ENCODE results near the gene MUC15. TPM values are rescaled to one million over a fixed set of nuclear protein-coding genes. Genes with fewer than 3 reads are reported as not detected.

MUC15 gene, protein sequence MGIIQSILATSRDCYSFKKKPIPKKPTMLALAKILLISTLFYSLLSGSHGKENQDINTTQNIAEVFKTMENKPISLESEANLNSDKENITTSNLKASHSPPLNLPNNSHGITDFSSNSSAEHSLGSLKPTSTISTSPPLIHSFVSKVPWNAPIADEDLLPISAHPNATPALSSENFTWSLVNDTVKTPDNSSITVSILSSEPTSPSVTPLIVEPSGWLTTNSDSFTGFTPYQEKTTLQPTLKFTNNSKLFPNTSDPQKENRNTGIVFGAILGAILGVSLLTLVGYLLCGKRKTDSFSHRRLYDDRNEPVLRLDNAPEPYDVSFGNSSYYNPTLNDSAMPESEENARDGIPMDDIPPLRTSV
- not detected for total RNA-seq

DNA sequence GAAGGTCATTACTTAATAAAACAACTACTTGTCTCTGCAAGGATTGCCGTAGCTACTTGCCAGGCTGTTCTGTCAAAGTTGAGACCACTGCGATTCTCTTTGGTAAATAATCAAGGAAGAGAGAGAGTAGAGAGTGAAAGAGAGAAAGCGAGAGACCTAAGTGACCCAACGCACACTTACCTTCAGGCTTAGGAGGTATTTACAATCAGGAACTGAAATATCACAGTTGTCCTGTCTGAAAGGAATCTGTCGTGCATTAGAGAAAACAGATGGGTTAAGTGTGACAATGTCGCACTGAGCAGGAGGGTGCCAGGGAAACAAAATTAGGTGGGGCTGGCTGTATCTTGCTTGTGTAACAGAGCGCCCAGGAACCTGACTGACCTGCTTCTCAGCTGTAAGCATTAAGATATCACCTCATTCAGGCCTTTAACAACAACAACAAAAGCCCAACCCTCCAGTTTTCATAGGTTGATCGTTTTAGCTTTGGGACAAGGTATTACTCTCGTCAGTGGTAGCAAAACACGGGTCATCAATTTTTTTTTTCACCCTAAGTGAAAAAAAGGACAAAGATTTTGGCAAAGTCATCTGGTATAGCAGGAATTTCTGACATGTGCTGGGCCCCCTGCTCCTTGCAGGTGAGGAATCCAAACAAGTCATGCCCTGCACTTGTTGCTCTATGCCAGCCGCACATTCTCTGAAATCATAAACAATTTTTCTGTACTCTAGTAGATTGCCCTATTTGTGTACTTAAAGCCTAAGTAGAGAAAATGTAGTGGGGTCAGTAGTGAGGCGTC, at the start of gene MUC15:
TSS of gene MUC15 (minus strand) at position 403 of the 794 bp plus-strand sequence. CDS start 5,169 bp downstream, outside the sequence.
- Histone ChIP-seq H3K4me3 (ENCODE audit: low read length in 3 of 3) (no peak within 1 kb of the TSS), H3K36me3 (ENCODE audit: control insufficient read depth in 3 of 3, insufficient read depth in 3 of 3, low read length in 3 of 3) (no peaks in the 10 kb centered on the region), H3K27me3 (ENCODE audit: control insufficient read depth in 3 of 3, insufficient read depth in 3 of 3, low read length in 3 of 3) (no peaks in the 10 kb centered on the region), H3K4me1 (ENCODE audit: control insufficient read depth in 3 of 3, insufficient read depth in 3 of 3, low read length in 3 of 3) (no peaks in the 10 kb centered on the region), H3K9me3 (ENCODE audit: control insufficient read depth in 3 of 3, low read length in 3 of 3) (no peaks in the 10 kb centered on the region), H3K9ac (ENCODE audit: low read depth in 1 of 3, low read length in 3 of 3) (no peak within 1 kb of the TSS), H3K27ac (ENCODE audit: low read depth, low read length) (no peak within 1 kb of the TSS)

DNA sequence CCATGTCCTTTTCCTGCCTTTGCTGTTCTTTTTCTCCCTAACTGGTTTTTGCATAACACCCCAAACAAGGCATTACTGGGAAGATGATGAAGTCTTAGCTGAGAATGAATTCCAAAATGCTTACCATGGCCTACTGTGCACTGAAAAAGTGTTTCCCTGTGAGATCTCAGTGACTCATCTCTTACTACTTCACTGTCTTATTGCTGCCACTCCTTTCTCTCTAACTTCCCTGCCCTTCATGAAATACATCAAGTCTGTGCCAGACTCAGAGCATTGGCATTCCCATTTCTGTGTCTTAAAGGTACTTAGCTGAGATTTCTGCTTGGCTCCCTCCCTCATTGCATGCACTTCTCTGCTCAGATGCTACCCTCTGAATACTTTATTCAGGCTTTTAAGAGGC, 49.1 kb upstream of the MUC15 start:
- no peak overlapping the region for H3K27ac ChIP-seq (ENCODE audit: low read depth, low read length)
- H3K4me3 ChIP-seq (ENCODE audit: low read length in 3 of 3), result no peak overlapping the region
- no peaks in the 10 kb centered on the region for H3K9me3 ChIP-seq (ENCODE audit: control insufficient read depth in 3 of 3, low read length in 3 of 3)
- no peaks in the 10 kb centered on the region for H3K27me3 ChIP-seq (ENCODE audit: control insufficient read depth in 3 of 3, insufficient read depth in 3 of 3, low read length in 3 of 3)
- no peak overlapping the region for H3K9ac ChIP-seq (ENCODE audit: low read depth in 1 of 3, low read length in 3 of 3)
- no peaks in the 10 kb centered on the region for H3K36me3 ChIP-seq (ENCODE audit: control insufficient read depth in 3 of 3, insufficient read depth in 3 of 3, low read length in 3 of 3)
- no peaks in the 10 kb centered on the region for H3K4me1 ChIP-seq (ENCODE audit: control insufficient read depth in 3 of 3, insufficient read depth in 3 of 3, low read length in 3 of 3)

DNA sequence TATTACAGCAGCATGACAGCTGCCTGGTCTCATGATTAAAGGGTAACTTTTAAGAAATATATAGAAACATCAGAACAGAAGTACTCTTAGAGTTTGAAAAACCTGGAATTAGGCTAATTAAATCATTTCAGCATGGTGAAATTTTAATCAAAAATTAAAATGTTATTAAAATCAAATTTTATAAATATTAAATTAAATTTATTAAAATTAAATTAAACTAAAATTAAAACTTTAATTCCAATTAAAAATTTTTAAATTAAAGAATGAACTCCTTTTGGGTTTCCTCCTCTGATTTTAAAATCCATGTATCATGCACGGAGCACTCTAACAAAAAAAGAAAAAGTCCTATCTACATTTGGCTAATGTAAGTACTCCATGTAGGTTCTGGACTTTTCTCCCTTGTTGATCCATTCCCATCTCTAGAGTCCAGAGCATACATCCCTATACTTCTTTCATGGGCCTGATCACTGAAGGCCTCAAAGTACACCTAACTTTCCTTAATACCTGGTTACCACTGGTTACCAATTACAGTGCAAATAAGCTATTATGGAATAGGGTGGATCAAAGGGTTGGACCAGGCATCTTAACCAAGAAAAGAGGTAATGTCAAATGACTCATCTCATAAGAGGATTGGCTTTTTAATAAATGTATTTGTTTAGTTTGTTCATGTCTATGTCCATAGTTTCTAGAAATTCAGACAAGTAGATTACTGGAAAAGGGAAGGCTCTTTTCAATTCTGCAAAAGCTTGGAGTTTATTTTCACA, 48.4 kb upstream of the MUC15 start:
- Histone ChIP-seq H3K9ac (ENCODE audit: low read depth in 1 of 3, low read length in 3 of 3) (no peak overlapping the region), H3K4me1 (ENCODE audit: control insufficient read depth in 3 of 3, insufficient read depth in 3 of 3, low read length in 3 of 3) (no peaks in the 10 kb centered on the region), H3K4me3 (ENCODE audit: low read length in 3 of 3) (no peak overlapping the region), H3K36me3 (ENCODE audit: control insufficient read depth in 3 of 3, insufficient read depth in 3 of 3, low read length in 3 of 3) (no peaks in the 10 kb centered on the region), H3K27me3 (ENCODE audit: control insufficient read depth in 3 of 3, insufficient read depth in 3 of 3, low read length in 3 of 3) (no peaks in the 10 kb centered on the region), H3K27ac (ENCODE audit: low read depth, low read length) (no peak overlapping the region), H3K9me3 (ENCODE audit: control insufficient read depth in 3 of 3, low read length in 3 of 3) (no peaks in the 10 kb centered on the region)

- H3K4me1 ChIP-seq (ENCODE audit: control insufficient read depth in 3 of 3, insufficient read depth in 3 of 3, low read length in 3 of 3), result no peaks in the 10 kb centered on the region
- no peak overlapping the region for H3K27ac ChIP-seq (ENCODE audit: low read depth, low read length)
- H3K4me3 ChIP-seq (ENCODE audit: low read length in 3 of 3), result no peak overlapping the region
- H3K9me3 ChIP-seq (ENCODE audit: control insufficient read depth in 3 of 3, low read length in 3 of 3), result peaks cover 0 to 4% (median 0%) of the 10 kb centered on the region in 3 donors
- H3K9ac ChIP-seq (ENCODE audit: low read depth in 1 of 3, low read length in 3 of 3), result no peak overlapping the region
- no peaks in the 10 kb centered on the region for H3K36me3 ChIP-seq (ENCODE audit: control insufficient read depth in 3 of 3, insufficient read depth in 3 of 3, low read length in 3 of 3)
- H3K27me3 ChIP-seq (ENCODE audit: control insufficient read depth in 3 of 3, insufficient read depth in 3 of 3, low read length in 3 of 3), result no peaks in the 10 kb centered on the region
Measured at GRCh38 chr11:26618441-26618840, 46.4 kb upstream of the MUC15 start.

DNA sequence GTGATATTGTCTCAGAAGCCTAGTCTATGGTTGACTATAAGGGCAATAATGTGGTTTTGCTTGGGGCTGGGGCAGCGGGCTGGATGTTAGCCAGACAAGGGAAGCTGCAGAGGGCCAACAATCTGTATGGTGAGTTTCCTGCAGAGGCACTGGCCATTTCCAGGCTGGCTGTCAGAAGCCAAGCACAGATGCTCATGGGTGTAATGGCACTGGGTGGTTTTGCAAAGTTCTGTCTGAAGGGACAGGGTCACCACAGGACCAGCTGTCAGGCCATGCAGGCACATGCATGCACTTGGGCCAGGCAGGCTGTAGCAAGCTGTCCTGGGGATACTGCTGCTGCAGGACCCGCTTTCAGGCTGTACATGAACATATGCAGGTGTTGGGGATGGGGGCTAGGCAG, 41.7 kb upstream of the MUC15 start:
- Histone ChIP-seq H3K27me3 (ENCODE audit: control insufficient read depth in 3 of 3, insufficient read depth in 3 of 3, low read length in 3 of 3) (no peaks in the 10 kb centered on the region), H3K4me3 (ENCODE audit: low read length in 3 of 3) (no peak overlapping the region), H3K27ac (ENCODE audit: low read depth, low read length) (no peak overlapping the region), H3K9me3 (ENCODE audit: control insufficient read depth in 3 of 3, low read length in 3 of 3) (peaks cover 0 to 4% (median 0%) of the 10 kb centered on the region in 3 donors), H3K4me1 (ENCODE audit: control insufficient read depth in 3 of 3, insufficient read depth in 3 of 3, low read length in 3 of 3) (no peaks in the 10 kb centered on the region), H3K36me3 (ENCODE audit: control insufficient read depth in 3 of 3, insufficient read depth in 3 of 3, low read length in 3 of 3) (no peaks in the 10 kb centered on the region), H3K9ac (ENCODE audit: low read depth in 1 of 3, low read length in 3 of 3) (no peak overlapping the region)

DNA sequence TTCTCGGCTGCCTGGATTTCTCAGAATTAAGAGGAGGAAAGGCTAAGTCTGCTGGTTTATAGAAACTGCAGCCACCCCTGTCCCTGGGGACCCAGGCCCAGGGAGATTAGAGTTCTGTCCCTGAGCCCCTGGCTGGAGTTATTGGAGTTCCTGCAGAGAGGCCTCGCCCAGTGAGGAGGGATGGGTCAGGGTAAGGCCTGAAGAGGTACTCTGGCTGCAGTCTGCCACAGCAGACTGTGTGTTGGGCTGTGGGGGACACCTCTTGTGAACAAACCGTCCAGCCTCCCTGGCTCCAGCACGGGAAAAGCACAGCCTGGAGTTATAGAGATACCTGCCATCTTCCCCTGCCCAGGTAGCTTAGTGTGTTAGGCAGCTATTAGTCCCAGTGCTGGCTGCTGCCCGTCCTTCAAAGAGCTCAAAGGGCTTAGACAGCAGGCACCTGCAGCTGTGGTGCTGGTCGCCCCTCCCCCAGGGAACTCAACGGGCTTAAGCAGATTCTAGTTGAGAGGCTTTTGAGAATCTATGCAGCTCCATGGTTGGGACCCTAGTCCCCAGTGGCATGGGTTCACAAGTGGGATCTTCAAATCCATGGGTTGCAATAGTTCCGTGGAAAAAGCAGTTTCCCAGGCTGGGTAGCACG, 36.6 kb upstream of the MUC15 start:
- Histone ChIP-seq H3K9ac (ENCODE audit: low read depth in 1 of 3, low read length in 3 of 3) (no peak overlapping the region), H3K9me3 (ENCODE audit: control insufficient read depth in 3 of 3, low read length in 3 of 3) (peaks cover 0 to 4% (median 0%) of the 10 kb centered on the region in 3 donors), H3K27me3 (ENCODE audit: control insufficient read depth in 3 of 3, insufficient read depth in 3 of 3, low read length in 3 of 3) (no peaks in the 10 kb centered on the region), H3K36me3 (ENCODE audit: control insufficient read depth in 3 of 3, insufficient read depth in 3 of 3, low read length in 3 of 3) (no peaks in the 10 kb centered on the region), H3K27ac (ENCODE audit: low read depth, low read length) (no peak overlapping the region), H3K4me1 (ENCODE audit: control insufficient read depth in 3 of 3, insufficient read depth in 3 of 3, low read length in 3 of 3) (no peaks in the 10 kb centered on the region), H3K4me3 (ENCODE audit: low read length in 3 of 3) (no peak overlapping the region)

GRCh38 chr11:26607725-26608506, 35.9 kb upstream of the MUC15 start:
- H3K27me3 ChIP-seq (ENCODE audit: control insufficient read depth in 3 of 3, insufficient read depth in 3 of 3, low read length in 3 of 3), result no peaks in the 10 kb centered on the region
- no peak overlapping the region for H3K4me3 ChIP-seq (ENCODE audit: low read length in 3 of 3)
- no peak overlapping the region for H3K9ac ChIP-seq (ENCODE audit: low read depth in 1 of 3, low read length in 3 of 3)
- H3K36me3 ChIP-seq (ENCODE audit: control insufficient read depth in 3 of 3, insufficient read depth in 3 of 3, low read length in 3 of 3), result no peaks in the 10 kb centered on the region
- H3K4me1 ChIP-seq (ENCODE audit: control insufficient read depth in 3 of 3, insufficient read depth in 3 of 3, low read length in 3 of 3), result no peaks in the 10 kb centered on the region
- peaks cover 0 to 4% (median 0%) of the 10 kb centered on the region in 3 donors for H3K9me3 ChIP-seq (ENCODE audit: control insufficient read depth in 3 of 3, low read length in 3 of 3)
- H3K27ac ChIP-seq (ENCODE audit: low read depth, low read length), result no peak overlapping the region

- Histone ChIP-seq H3K9me3 (ENCODE audit: control insufficient read depth in 3 of 3, low read length in 3 of 3) (peaks cover 0 to 4% (median 0%) of the 10 kb centered on the region in 3 donors), H3K27ac (ENCODE audit: low read depth, low read length) (no peak overlapping the region), H3K9ac (ENCODE audit: low read depth in 1 of 3, low read length in 3 of 3) (no peak overlapping the region), H3K4me3 (ENCODE audit: low read length in 3 of 3) (no peak overlapping the region), H3K4me1 (ENCODE audit: control insufficient read depth in 3 of 3, insufficient read depth in 3 of 3, low read length in 3 of 3) (no peaks in the 10 kb centered on the region), H3K36me3 (ENCODE audit: control insufficient read depth in 3 of 3, insufficient read depth in 3 of 3, low read length in 3 of 3) (no peaks in the 10 kb centered on the region), H3K27me3 (ENCODE audit: control insufficient read depth in 3 of 3, insufficient read depth in 3 of 3, low read length in 3 of 3) (no peaks in the 10 kb centered on the region)
Measured at GRCh38 chr11:26599876-26600434, 27.9 kb upstream of the MUC15 start.

DNA sequence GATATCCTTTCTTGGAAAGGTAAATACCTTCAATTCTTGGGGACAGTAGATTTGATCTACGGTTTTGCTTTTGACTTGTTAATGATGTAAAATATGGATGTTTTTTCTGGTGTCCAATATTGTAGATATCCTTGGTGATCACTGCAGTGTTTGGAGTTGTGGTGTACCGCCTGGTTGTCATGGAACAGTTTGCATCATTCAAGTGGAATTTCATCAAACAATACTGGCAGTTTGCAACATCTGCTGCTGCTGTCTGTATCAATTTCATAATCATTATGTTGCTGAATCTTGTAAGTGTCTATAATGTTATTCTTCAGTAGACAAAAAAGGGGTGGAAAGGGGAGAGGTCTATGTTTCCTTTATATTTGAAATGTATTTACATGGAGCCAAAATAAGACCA, 27.4 kb upstream of the MUC15 start:
- H3K27ac ChIP-seq (ENCODE audit: low read depth, low read length), result no peak overlapping the region
- H3K4me3 ChIP-seq (ENCODE audit: low read length in 3 of 3), result no peak overlapping the region
- H3K36me3 ChIP-seq (ENCODE audit: control insufficient read depth in 3 of 3, insufficient read depth in 3 of 3, low read length in 3 of 3), result no peaks in the 10 kb centered on the region
- no peaks in the 10 kb centered on the region for H3K4me1 ChIP-seq (ENCODE audit: control insufficient read depth in 3 of 3, insufficient read depth in 3 of 3, low read length in 3 of 3)
- peaks cover 0 to 4% (median 0%) of the 10 kb centered on the region in 3 donors for H3K9me3 ChIP-seq (ENCODE audit: control insufficient read depth in 3 of 3, low read length in 3 of 3)
- H3K27me3 ChIP-seq (ENCODE audit: control insufficient read depth in 3 of 3, insufficient read depth in 3 of 3, low read length in 3 of 3), result no peaks in the 10 kb centered on the region
- no peak overlapping the region for H3K9ac ChIP-seq (ENCODE audit: low read depth in 1 of 3, low read length in 3 of 3)
